BJ (cell line): ENCODE results near the gene GABARAPL2. TPM values are rescaled to one million over a fixed set of nuclear protein-coding genes. Genes with fewer than 3 reads are reported as not detected.

ENCODE experiments used
- CTCF ChIA-PET: fragments of 350-600 bp; formaldehyde crosslinking; extraction: SDS; loops from one replicate; lab custom pipeline; 2021; ENCODE audit warnings: antibody characterized with exemption, inconsistent platforms; lab: Yijun Ruan, JAX
- POLR2A ChIA-PET: fragments of 300-600 bp; sonication (Branson Sonifier 250); formaldehyde crosslinking; extraction: SDS; loops from one replicate; lab custom pipeline; 2021; ENCODE audit warnings: antibody characterized with exemption; lab: Charles Lee
- DNase-seq: peaks from one replicate; pipeline ENCODE4 v3.0.0-alpha.2; 2011; ENCODE audit warnings: low read depth
- H3K27me3 ChIP-seq: 2 replicates; pipeline ENCODE4 v1.6.0; 2011; ENCODE audit warnings: low read length; ENCODE audit not compliant: control insufficient read depth, insufficient read depth
- H3K36me3 ChIP-seq: 2 replicates; pipeline ENCODE4 v1.5.1; 2011; ENCODE audit warnings: low read length; ENCODE audit not compliant: control insufficient read depth, insufficient read depth
- H3K4me3 ChIP-seq: 2 replicates; pipeline ENCODE4 v1.5.1; 2011; ENCODE audit warnings: low read depth, mild to moderate bottlenecking, control low read depth, low read length
- CTCF ChIP-seq: IDR thresholded peaks from 2 replicates; pipeline ENCODE4 v1.5.1; 2011; ENCODE audit warnings: low read depth, mild to moderate bottlenecking, control low read depth, inconsistent platforms, low read length, moderate library complexity; ENCODE audit not compliant: insufficient read depth
- polyA plus RNA-seq: library from polyadenylated mRNA; depleted of rRNA; stranded (reverse); fragments of >200 nt; gene quantifications from 2 replicates; pipeline ENCODE4 v1.2.3, GENCODE V29; 2011

GABARAPL2 gene
- polyA plus RNA-seq, 1 experiment, result 32.3 TPM

GRCh38 chr16:75593308-75593707 lies 27.1 kb downstream of the GABARAPL2 start:
- H3K27me3 ChIP-seq, result no peaks in the 10 kb centered on the region
- H3K36me3 ChIP-seq, result peaks cover 1% of the 10 kb centered on the region
- no peak for TF ChIP-seq CTCF
- POLR2A ChIA-PET, result no interaction called here
- CTCF ChIA-PET, result interaction anchor here (1.4 to 3.5 kb wide), 3 partner anchors 9 to 122 kb away, joined by 3 to 17 read pairs (median 5); no protein-coding TSS in a partner anchor
- H3K4me3 ChIP-seq, result no peak overlapping the region
- DNase-seq, result no peak

- TF ChIP-seq CTCF, result no peak
- H3K4me3 ChIP-seq, result no peak overlapping the region
- DNase-seq, result peak; percentile 32
- CTCF ChIA-PET, result interaction anchor here (1.4 to 3.5 kb wide), 3 partner anchors 10 to 123 kb away, joined by 3 to 17 read pairs (median 5); no protein-coding TSS in a partner anchor
- peaks cover 1% of the 10 kb centered on the region for H3K36me3 ChIP-seq
- no peaks in the 10 kb centered on the region for H3K27me3 ChIP-seq
- POLR2A ChIA-PET, result no interaction called here
Measured at GRCh38 chr16:75593825-75594820, 27.9 kb downstream of the GABARAPL2 start.

- no peak for TF ChIP-seq CTCF
- CTCF ChIA-PET, result interaction anchor here (1.0 to 1.4 kb wide), 2 partner anchors 27 to 82 kb away, joined by 3 read pairs; no protein-coding TSS in a partner anchor
- H3K27me3 ChIP-seq, result no peaks in the 10 kb centered on the region
- POLR2A ChIA-PET, result interaction anchor here (0.6 kb wide), 1 partner anchor 36 kb away, joined by 7 read pairs; no protein-coding TSS in a partner anchor
- peaks cover 2% of the 10 kb centered on the region for H3K36me3 ChIP-seq
- DNase-seq, result no peak
- H3K4me3 ChIP-seq, result no peak overlapping the region
Measured at GRCh38 chr16:75599452-75600277, 33.5 kb downstream of the GABARAPL2 start.

- ChIA-PET CTCF (interaction anchor here (0.7 to 1.7 kb wide), 2 partner anchors 19 to 86 kb away, joined by 3 to 5 read pairs; no protein-coding TSS in a partner anchor), POLR2A (no interaction called here)
- H3K4me3 ChIP-seq, result no peak overlapping the region
- no peak for DNase-seq
- no peaks in the 10 kb centered on the region for H3K27me3 ChIP-seq
- peaks cover 4% of the 10 kb centered on the region for H3K36me3 ChIP-seq
- no peak for TF ChIP-seq CTCF
Measured at GRCh38 chr16:75603241-75603640, 37.1 kb downstream of the GABARAPL2 start.

GRCh38 chr16:75606507-75606906 lies 40.3 kb downstream of the GABARAPL2 start:
- DNase-seq, result no peak
- POLR2A ChIA-PET, result no interaction called here
- CTCF ChIA-PET, result interaction anchor here (0.6 to 4.0 kb wide), 2 partner anchors 14 to 204 kb away, joined by 5 to 18 read pairs; no protein-coding TSS in a partner anchor

More at GRCh38 chr16:75606507-75606906, 40.3 kb downstream of the GABARAPL2 start:
- Histone ChIP-seq H3K27me3 (no peaks in the 10 kb centered on the region), H3K4me3 (no peak overlapping the region), H3K36me3 (peaks cover 5% of the 10 kb centered on the region)
- no peak for TF ChIP-seq CTCF
